ENCODE results near the gene RPL7A. TPM values are rescaled to one million over a fixed set of nuclear protein-coding genes. Genes with fewer than 3 reads are reported as not detected.
A peak's percentile ranks its signal among the peaks of the same experiment; 100 is the strongest.

The RPL7A gene
- total and polyA plus RNA-seq, 2 of the 13 experiments (the other 11 are each of a cell fraction or from before 2014, with no cell fraction given), result 2,401 to 2,938 TPM

DNA sequence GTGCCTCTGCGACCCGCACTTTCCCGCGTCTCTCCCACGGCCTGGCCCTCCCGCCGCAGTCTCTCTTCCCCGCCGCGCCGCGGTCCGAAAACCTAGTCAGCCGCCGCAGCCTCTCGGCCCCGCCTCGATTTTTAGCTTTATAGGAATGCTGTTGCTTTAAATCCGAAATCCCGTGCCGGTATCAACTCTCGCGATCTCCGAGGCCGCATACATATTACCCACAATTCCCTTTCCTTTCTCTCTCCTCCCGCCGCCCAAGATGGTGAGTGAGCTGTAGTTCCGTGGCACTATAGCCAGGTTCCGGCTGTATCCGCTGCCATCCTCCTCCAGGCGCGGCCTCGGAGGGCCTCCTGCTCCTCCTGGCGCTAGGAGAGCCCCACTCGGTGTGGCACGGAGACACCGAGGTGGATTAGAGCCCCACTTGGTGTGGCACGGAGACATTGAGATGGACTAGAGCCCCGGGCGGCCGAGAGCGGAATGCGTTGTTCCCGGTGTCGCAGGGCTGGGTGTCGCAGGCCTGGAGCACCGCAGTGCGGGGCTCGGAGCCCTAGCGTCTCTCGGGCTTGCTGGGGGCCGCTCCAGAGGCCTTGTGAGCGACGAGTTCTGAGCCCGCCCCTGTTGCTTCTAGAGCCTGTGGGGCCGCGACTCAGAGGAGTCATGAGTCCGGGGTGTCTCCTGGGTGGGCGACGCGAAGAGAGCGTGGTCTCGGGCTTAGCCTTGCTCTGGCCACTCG is at the start of gene RPL7A, which contains the start of gene MED22 (continued):
- no peak for TF ChIP-seq FOXJ3 (CRISPR knock-in tag; IDR thresholded peaks at IDR 0.05; ENCODE audit: borderline replicate concordance)
- 0 out of 2 replicates have a peak, but pooled peaks have one; percentile 87 for TF ChIP-seq FIP1L1 (IDR thresholded peaks at IDR 0.05; ENCODE audit: borderline replicate concordance, insufficient read depth, low read depth, low read length)
- TF ChIP-seq, protein P1, sequence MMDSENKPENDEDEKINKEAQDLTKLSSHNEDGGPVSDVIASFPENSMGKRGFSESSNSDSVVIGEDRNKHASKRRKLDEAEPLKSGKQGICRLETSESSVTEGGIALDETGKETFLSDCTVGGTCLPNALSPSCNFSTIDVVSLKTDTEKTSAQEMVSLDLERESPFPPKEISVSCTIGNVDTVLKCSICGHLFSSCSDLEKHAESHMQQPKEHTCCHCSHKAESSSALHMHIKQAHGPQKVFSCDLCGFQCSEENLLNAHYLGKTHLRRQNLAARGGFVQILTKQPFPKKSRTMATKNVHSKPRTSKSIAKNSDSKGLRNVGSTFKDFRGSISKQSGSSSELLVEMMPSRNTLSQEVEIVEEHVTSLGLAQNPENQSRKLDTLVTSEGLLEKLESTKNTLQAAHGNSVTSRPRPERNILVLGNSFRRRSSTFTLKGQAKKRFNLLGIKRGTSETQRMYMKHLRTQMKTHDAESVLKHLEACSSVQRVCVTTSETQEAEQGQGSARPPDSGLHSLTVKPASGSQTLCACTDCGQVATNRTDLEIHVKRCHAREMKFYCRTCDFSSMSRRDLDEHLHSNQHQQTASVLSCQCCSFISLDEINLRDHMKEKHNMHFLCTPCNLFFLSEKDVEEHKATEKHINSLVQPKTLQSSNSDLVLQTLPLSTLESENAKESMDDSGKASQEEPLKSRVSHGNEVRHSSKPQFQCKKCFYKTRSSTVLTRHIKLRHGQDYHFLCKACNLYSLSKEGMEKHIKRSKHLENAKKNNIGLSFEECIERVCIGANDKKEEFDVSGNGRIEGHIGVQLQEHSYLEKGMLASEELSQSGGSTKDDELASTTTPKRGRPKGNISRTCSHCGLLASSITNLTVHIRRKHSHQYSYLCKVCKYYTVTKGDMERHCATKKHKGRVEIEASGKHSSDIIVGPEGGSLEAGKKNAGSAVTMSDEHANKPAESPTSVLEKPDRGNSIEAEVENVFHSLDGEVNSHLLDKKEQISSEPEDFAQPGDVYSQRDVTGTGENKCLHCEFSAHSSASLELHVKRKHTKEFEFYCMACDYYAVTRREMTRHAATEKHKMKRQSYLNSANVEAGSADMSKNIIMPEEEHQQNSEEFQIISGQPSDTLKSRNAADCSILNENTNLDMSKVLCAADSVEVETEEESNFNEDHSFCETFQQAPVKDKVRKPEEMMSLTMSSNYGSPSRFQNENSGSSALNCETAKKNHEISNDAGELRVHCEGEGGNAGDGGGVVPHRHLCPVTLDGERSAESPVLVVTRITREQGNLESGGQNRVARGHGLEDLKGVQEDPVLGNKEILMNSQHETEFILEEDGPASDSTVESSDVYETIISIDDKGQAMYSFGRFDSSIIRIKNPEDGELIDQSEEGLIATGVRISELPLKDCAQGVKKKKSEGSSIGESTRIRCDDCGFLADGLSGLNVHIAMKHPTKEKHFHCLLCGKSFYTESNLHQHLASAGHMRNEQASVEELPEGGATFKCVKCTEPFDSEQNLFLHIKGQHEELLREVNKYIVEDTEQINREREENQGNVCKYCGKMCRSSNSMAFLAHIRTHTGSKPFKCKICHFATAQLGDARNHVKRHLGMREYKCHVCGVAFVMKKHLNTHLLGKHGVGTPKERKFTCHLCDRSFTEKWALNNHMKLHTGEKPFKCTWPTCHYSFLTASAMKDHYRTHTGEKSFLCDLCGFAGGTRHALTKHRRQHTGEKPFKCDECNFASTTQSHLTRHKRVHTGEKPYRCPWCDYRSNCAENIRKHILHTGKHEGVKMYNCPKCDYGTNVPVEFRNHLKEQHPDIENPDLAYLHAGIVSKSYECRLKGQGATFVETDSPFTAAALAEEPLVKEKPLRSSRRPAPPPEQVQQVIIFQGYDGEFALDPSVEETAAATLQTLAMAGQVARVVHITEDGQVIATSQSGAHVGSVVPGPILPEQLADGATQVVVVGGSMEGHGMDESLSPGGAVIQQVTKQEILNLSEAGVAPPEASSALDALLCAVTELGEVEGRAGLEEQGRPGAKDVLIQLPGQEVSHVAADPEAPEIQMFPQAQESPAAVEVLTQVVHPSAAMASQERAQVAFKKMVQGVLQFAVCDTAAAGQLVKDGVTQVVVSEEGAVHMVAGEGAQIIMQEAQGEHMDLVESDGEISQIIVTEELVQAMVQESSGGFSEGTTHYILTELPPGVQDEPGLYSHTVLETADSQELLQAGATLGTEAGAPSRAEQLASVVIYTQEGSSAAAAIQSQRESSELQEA (CRISPR knock-in tag; IDR thresholded peaks at IDR 0.05; ENCODE audit: not compliant biosample characterization), result peak; percentile 30
- TF ChIP-seq, protein P2, sequence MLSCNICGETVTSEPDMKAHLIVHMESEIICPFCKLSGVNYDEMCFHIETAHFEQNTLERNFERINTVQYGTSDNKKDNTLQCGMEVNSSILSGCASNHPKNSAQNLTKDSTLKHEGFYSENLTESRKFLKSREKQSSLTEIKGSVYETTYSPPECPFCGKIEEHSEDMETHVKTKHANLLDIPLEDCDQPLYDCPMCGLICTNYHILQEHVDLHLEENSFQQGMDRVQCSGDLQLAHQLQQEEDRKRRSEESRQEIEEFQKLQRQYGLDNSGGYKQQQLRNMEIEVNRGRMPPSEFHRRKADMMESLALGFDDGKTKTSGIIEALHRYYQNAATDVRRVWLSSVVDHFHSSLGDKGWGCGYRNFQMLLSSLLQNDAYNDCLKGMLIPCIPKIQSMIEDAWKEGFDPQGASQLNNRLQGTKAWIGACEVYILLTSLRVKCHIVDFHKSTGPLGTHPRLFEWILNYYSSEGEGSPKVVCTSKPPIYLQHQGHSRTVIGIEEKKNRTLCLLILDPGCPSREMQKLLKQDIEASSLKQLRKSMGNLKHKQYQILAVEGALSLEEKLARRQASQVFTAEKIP (CRISPR knock-in tag; IDR thresholded peaks at IDR 0.05; ENCODE audit: borderline replicate concordance), result no peak
- TF ChIP-seq JDP2 (CRISPR knock-in tag; IDR thresholded peaks at IDR 0.05; ENCODE audit: borderline replicate concordance), result no peak
- TF ChIP-seq TRIM24 (CRISPR knock-in tag; IDR thresholded peaks at IDR 0.05), result no peak
- TF ChIP-seq ZNF251 (CRISPR knock-in tag; IDR thresholded peaks at IDR 0.05), result no peak
- no peak; the same call in 1 of the 2 replicates for TF ChIP-seq FOXC1 (CRISPR knock-in tag; IDR thresholded peaks at IDR 0.05; ENCODE audit: borderline replicate concordance)
- TF ChIP-seq SRF (IDR thresholded peaks at IDR 0.05; ENCODE audit: low read depth, low read length), result no peak
- TF ChIP-seq ZFP37 (CRISPR knock-in tag; IDR thresholded peaks at IDR 0.05; ENCODE audit: borderline replicate concordance), result 0 out of 2 replicates have a peak, but pooled peaks have one; percentile 40
- TF ChIP-seq SALL1 (CRISPR knock-in tag; IDR thresholded peaks at IDR 0.05), result peak; percentile 91
- TF ChIP-seq, protein P3, sequence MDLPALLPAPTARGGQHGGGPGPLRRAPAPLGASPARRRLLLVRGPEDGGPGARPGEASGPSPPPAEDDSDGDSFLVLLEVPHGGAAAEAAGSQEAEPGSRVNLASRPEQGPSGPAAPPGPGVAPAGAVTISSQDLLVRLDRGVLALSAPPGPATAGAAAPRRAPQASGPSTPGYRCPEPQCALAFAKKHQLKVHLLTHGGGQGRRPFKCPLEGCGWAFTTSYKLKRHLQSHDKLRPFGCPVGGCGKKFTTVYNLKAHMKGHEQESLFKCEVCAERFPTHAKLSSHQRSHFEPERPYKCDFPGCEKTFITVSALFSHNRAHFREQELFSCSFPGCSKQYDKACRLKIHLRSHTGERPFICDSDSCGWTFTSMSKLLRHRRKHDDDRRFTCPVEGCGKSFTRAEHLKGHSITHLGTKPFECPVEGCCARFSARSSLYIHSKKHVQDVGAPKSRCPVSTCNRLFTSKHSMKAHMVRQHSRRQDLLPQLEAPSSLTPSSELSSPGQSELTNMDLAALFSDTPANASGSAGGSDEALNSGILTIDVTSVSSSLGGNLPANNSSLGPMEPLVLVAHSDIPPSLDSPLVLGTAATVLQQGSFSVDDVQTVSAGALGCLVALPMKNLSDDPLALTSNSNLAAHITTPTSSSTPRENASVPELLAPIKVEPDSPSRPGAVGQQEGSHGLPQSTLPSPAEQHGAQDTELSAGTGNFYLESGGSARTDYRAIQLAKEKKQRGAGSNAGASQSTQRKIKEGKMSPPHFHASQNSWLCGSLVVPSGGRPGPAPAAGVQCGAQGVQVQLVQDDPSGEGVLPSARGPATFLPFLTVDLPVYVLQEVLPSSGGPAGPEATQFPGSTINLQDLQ (CRISPR knock-in tag; IDR thresholded peaks at IDR 0.05), result peak; percentile 34; the same call in 1 of the 2 replicates
- TF ChIP-seq, protein P4, sequence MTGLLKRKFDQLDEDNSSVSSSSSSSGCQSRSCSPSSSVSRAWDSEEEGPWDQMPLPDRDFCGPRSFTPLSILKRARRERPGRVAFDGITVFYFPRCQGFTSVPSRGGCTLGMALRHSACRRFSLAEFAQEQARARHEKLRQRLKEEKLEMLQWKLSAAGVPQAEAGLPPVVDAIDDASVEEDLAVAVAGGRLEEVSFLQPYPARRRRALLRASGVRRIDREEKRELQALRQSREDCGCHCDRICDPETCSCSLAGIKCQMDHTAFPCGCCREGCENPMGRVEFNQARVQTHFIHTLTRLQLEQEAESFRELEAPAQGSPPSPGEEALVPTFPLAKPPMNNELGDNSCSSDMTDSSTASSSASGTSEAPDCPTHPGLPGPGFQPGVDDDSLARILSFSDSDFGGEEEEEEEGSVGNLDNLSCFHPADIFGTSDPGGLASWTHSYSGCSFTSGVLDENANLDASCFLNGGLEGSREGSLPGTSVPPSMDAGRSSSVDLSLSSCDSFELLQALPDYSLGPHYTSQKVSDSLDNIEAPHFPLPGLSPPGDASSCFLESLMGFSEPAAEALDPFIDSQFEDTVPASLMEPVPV (CRISPR knock-in tag; IDR thresholded peaks at IDR 0.05), result peak; percentile 20; the same call in 1 of the 2 replicates
- no peak for TF ChIP-seq RFX1 (IDR thresholded peaks at IDR 0.05)

Data from HepG2 (cell line).